GM18526 (cell line): ENCODE measurements around the gene SLC38A8.

Experiments used
- POLR2A ChIP-seq: IDR thresholded peaks from 3 replicates; pipeline ENCODE4 v1.6.1; 2011; ENCODE audit not compliant: insufficient read length; ENCODE audit errors: extremely low read depth

Gene SLC38A8

DNA sequence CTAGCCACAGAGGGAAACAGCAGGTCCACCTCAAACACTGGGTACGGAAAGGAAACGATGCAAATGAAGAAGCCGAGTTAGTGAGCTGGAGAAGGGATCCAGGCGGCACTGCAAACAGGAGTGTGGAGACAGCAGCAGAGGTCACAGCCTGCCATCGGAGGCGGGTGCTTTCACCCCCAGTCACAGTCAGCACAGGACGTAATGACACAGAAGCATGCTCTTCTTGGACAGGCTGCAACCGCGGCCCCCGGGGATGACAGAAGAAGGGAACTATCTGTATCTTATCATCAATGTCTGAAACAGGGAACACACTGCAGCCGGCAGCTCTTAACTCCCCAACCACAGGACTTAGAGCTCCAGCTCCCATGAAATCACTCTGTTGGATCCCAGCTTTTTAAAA, 16.1 kb upstream of the SLC38A8 start:
- no peak for TF ChIP-seq POLR2A

GRCh38 chr16:84058211-84058610, 15.6 kb upstream of the SLC38A8 start:
- no peak for TF ChIP-seq POLR2A

GRCh38 chr16:84056933-84057332, 14.3 kb upstream of the SLC38A8 start:
- TF ChIP-seq POLR2A = no peak

DNA sequence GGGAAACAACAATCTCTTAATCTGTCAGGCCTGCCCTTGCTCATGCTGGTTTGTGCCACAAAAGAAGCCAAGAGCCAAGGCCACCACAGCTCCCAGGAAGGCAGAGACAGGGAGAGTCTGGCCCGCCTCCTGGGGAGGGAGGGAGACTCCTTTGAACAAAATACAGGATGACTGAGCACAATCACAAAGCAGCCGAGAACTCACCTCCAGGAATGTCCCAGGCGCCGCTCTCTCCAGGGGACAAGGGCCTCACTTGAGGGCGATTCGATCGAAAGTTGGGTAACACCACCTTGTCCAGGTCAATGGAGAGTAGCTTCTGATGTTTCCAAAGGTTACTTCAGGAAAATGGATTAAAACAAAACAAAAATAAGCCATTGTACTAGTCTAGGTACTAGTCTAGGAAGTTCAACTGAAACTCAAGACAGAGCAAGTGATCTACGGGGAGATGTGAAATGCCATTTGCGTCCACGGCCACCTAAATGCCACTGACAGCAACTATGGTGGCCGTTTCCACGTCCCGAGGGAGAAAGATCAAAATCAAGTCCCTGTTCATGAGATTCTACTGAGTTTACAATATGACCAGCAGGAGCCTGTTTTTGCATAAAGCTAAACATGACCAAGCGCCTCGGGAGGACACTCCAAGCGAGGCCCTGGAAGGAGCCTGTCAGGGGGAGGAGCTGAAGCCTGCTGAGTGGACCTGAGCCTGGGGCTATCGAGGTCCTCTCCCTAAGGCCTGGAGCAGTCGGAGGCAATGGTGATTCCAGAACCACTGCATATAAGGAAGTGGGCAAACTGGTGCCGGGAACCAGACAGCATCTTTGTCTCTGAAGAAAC, 13.4 kb upstream of the SLC38A8 start:
- no peak for TF ChIP-seq POLR2A

GRCh38 chr16:84055366-84055765, 12.8 kb upstream of the SLC38A8 start:
- TF ChIP-seq POLR2A = no peak

GRCh38 chr16:84054916-84055315, 12.3 kb upstream of the SLC38A8 start:
- TF ChIP-seq POLR2A = no peak

DNA sequence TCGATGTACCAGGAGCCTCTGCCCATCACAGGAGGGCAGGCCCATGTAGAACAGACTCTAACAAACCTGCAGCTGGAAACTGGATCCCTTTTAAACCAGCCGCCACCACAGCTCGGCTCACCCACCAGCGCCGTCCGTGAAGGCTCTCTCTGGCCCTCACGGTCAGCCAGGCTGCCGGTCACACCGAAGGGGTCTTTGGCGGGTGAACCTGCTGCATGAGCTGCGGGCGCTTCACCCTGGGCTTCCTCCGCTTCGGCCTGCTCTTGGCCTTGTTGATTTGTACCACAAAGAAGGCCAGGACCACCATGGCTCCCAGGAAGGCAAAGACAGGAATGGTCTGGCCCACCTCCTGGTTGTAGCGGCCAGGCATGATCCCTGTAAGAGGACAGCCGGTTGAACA, 11.7 kb upstream of the SLC38A8 start:
- TF ChIP-seq POLR2A = no peak

DNA sequence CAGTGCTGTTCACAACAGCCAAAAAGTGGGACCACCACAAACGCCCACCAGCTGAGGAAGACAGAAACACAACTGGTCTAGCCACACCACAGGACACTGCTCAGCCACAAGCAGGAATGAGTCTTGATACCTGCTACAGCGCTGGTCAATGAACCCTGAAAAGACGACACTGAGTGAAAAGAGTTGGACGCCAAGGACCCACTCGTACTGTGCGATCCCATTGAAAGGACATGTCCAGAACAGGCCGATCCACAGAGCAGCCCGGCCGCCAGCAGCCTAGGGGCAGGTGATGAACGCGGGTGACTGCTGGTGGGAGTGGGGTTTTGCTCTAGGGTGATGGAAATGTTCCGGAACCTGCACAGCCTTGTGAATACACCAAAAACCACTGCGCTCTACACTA, 10.6 kb upstream of the SLC38A8 start:
- TF ChIP-seq POLR2A = no peak

GRCh38 chr16:84052071-84052622, 9.6 kb upstream of the SLC38A8 start:
- no peak for TF ChIP-seq POLR2A

GRCh38 chr16:84050316-84050715, 7.7 kb upstream of the SLC38A8 start:
- TF ChIP-seq POLR2A = no peak

DNA sequence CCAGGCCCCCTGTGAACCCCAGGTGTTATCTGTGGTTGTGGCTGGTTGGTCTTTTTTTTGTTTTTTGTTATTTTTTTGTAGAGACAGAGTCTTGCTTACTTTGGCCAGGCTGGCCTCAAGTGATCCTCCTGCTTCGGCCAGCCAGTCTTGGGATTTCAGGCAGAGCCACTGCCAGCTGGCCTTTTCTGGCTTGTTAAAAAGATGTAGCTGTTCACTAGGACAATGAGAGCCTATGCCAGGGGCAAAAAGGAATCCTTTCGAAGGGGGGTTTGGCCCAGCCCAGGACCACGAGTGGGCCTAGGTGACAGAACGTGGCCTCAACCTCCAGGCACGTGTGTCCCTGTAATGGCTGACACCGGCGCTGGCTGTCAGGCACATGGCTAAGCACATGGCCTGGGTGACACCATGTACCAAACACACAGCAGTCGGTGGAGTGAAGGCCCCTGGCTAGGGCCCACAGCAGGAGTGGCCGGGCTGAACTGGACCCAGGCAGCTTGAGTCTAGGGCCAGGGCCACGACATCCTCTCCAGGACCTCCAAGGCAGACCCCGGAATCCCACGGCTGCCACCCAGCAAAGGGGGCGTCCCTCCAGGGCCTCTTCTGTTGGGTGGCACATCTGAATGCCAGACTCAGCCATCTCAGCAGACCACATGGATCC, 6.9 kb upstream of the SLC38A8 start:
- TF ChIP-seq POLR2A = no peak

DNA sequence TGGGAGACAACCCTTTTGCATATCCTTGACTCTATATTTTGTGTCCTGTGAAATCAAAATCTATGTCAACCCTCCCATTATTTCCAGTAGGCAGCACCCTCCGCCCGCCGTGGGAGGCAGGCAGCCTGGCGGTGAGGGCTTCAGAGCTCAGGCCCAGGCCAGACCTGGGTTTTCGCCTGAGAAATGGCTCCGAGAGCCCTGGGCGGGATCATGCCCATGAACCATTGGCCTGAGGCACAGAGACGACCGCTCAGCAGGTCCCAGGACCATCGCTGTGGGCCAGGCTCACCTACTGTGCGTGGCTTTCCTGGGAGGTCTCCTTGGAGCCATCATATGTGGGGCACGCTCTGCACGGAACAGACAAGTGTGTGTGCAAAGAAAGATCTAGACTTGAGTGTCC, 6.3 kb upstream of the SLC38A8 start:
- no peak for TF ChIP-seq POLR2A

- no peak for TF ChIP-seq POLR2A
Measured at GRCh38 chr16:84048270-84048669, 5.7 kb upstream of the SLC38A8 start.

- no peak for TF ChIP-seq POLR2A
Measured at GRCh38 chr16:84047626-84048025, 5.0 kb upstream of the SLC38A8 start.

DNA sequence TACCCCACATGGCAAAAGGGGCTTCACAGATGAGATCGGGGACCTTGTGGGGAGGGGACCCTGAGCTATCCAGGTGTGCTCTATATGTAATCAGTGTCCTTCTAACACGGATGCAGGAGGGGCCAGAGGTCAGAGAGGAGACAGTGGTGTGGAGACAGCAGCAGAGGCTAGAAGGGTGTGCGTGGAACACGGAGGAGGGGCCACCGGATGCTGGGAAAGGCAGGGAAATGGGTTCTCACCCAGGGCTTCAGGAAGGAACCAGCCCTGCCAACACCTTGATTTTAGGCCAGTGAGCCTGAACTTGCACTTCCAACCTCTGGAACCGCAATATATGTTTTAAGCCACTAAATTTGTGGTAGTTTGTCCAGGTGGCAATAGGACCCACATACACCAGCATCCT, 4.6 kb upstream of the SLC38A8 start:
- no peak for TF ChIP-seq POLR2A

- no peak for TF ChIP-seq POLR2A
Measured at GRCh38 chr16:84045818-84046470, 3.3 kb upstream of the SLC38A8 start.

GRCh38 chr16:84045001-84045817, 2.6 kb upstream of the SLC38A8 start:
- TF ChIP-seq POLR2A = no peak
